Stimulated activated CD4-positive, alpha-beta T cell treated with anti-CD3 and anti-CD28 coated beads, Interleukin-15, amount 100 ng/mL, for 24 hours (primary cell): ENCODE data around the gene SYPL1.

Experiments
- DNase-seq: peaks from one replicate; pipeline ENCODE4 v3.0.0-alpha.2; 2020

The SYPL1 gene

DNA sequence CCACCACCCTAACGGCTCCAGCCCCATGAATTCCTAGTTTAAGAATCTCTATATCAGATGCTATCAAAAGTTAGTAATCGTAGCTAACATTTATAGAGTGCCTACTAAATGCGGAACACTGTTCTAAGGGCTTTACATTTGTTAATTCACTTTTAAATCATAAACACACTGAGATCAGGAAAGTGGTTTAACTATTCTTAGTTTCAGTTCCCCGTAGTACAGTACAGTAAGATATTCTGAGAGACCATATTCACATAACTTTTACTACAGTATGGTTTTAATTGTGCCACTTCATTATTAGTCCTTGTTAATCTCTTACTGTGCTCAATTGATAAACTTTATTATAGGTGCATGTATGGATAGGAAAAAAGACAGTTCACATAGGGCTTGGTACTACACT lies 22.5 kb downstream of the SYPL1 start:
- DNase-seq, result no peak

DNA sequence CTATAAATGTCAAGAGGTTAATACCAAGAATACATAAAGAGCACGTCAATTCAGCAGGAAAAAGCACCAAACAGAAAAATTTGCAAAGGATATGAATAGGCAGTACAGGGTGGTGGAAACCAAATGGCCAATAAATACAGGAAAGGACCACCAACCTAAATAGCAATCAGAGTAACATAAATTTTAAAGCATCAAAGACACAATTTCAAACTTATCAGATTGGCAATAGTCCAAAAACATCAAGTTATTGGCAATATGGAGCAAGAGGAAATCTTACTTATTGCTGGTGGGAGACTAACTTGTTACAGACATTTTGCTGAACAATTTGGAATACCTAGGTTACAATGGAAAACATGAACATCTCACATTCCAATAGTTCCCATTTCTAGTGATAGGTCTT lies 24.1 kb downstream of the SYPL1 start:
- DNase-seq, result no peak

DNA sequence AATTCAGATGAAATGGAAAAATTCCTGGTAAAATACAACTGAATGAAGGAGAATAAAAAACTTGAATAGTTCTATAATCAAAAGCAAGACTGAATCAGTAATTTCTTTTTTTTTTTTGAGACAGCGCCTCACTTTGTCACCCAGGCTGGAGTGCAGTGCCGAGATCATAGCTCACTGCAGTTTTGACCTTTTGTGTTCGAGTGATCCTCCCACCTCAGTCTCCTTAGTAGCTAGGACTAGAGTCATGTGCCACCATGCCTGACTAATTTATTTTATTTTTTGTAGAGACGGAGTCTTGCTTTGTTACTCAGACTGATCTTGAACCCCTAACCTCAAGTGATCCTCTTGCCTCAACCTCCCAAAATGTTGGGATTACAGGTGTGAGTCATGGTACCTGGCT lies 26.1 kb downstream of the SYPL1 start:
- DNase-seq, result no peak

DNA sequence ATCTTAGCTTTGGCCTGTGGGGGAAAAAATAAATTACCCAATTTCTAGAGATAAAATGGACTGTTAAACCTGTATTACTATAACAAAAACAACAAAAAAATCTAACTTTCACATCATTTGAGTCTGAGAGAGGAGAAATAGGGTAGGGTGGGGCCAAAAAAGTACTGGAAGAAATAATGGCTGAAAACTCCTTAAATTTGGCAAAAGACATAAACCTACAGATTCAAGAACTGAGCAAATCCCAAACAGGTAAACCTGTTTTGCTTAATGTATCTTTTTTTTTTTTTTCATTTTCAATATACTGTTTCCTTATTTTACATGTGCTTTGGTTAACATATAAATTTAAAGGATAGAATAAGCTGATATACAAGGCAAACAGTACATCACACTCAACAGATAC lies 27.1 kb downstream of the SYPL1 start:
- no peak for DNase-seq

DNA sequence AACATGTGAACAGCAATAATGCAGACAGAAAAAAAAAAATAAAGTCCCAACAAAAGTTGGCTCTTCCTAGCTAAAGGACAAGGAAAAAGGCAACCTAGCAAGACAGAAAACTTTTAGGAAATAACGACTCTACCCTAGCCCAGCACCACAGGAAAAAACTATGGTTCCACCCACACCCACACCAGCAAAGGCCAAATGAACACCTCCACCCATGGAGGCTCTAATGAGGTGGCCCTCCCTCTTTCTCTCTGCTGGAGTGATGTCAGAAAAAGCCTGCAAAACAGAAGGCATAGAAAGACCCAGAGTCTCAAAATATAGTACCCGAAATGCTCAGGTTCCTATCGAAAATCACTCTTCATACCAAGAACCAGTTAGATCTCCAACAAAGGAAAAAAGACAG lies 28.4 kb downstream of the SYPL1 start:
- DNase-seq, result no peak

DNA sequence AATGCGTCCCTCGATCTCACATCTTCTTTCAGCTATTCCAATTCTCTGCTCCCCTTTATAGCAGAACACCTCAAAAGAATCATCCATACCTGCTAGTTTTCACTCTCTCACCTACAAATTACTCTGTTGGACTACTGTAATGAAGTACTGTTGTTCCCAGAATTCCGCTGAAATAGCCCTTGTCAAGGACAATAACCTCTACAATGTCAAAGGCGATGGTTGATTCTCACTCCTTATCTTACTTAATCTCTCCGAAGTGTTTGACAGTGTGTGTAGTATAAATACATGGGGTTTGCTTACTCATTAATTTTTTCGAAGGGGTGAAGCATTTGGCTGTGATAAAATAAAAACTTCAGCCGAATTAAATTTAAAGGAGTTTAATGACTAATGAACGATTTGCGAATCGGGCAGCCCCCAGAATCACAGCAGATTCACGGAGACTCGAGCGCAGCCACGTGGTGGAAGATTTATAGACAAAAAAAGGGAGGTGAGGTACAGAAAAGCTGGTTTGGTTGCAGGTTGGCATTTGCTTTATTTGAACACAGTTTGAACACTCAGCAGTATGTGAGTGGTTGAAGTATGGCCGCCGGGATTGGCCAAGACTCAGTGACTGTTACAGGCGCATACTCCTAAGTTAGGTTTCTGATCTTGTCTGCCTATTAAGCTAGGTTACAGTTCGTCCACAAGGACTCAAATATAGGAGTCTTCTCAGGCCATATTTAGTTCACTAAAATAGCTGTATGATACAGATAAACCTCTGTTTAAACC lies 29.8 kb downstream of the SYPL1 start:
- no peak for DNase-seq

DNA sequence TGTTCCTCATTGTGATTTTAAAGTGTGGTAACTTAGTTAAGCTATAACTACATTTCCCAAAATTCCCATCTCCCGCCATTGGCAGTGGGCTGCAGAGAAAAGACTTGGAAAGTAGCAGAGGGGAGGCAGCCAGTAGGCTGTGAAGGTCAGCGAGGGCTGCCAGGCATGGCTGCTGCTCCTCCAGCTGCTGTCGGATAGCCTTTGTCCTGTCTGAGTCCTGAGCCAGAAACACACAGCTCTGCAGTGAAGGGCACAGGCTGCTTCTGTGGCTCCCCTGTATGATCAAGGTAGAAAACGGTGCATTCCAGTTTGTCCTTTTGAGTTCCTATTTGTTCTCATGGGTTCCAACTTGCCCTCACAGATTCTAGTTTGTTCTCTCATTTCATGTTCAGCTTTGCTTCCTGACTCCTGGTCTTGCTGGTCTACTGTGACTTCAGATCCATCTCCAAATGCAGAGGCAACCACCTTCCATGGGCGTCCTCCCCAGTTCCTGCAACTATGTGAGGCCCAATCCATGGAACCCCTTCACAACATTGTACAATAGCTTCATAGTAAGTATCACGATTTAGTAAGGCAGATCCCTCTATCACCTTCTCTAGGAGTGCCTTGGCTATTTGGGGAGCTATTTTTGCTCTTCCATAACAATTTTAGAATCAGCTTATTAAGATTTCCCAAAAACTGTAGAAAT lies 31.7 kb downstream of the SYPL1 start:
- DNase-seq, result no peak

DNA sequence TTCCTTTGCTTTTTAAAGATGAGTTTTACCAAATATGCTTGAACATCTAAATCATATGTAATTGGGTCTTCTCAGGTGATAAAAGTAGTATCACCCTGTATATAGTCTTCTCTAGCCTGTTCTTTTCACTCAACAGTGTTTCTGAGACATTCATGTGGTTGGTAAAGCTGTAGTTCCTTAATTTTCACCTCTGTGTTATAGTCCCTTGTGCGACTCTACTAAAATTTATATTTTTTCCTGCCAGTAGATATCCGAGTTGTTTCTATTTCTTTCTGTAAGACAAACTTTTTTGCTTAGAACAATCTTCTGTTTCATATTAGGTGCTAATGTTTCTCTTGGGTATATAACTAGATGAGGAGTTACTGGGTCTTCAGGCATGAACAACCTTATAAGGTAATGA lies 35.6 kb downstream of the SYPL1 start:
- DNase-seq, result no peak

DNA sequence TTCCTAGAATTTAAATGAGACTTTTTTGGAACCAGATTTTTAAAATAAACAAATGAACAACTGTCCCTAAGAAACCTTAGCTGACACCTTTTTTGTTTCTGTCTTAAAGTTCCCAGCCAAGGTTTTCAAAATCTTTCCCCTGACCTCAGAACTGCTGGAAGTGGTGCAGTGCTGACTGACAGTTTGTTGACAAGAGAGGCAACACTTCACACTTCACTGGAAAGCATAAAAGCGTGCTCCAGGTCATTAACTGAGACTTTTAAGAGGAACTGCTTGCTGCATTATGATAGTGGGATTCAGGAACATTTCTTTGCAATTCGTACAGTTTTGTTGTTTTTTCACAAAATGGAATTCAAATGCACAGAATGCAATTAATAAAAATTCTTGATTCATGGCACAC lies 36.2 kb downstream of the SYPL1 start:
- no peak for DNase-seq

DNA sequence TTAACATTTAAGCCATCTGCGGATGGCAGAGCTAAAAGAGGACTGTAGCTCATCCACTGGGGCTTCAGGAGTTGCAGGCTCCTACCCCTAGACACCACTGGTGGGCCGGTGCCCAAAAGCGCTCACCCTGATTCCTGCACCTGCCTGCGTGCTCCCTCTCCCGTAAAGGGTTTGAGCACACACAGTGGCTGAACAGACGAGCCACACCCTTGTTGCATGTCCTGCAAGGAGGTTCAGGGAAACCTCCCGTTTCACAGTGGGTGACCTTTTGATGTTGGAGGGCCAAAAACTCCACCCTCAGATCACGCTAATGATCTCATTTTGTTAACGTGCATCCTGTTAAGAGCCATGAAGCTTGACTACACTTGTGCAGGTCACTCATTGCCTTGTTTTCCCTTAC lies 37.9 kb downstream of the SYPL1 start:
- no peak for DNase-seq

DNA sequence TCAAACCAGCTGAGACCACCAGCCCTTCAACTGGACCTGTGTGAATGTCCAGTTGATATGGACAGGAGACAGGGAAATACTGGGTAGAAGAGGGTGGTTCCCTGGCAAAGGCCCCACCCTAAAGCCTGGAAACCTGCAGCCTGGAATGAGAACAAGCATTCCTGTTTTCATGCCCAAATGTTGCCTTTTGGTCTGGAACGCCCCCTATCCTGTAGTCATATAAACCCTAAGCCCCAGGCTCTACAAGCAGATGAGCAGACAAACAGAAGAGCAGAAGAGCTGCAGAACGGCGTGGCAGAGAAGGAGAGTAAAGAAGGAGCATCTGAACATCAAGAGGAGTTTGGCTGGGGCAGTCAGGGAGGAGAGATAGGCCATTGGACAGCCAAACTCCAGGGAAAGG lies 38.4 kb downstream of the SYPL1 start:
- no peak for DNase-seq

DNA sequence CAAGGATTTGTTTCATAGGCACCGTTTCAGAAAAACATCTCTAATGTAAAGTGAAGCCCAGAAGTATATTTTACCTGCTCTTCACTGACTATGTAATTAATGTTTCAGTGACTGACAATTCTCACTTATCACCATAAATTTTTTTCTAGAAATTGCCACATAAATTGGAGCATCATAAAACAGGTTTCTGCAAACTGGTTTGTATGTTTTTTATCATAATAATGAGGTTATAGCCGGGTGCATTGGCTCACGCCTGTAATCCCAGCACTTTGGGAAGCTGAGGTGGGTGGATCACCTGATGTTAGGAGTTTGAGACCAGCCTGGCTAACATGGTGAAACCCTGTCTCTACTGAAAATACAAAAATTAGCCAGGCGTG lies 39.4 kb downstream of the SYPL1 start:
- DNase-seq, result no peak

DNA sequence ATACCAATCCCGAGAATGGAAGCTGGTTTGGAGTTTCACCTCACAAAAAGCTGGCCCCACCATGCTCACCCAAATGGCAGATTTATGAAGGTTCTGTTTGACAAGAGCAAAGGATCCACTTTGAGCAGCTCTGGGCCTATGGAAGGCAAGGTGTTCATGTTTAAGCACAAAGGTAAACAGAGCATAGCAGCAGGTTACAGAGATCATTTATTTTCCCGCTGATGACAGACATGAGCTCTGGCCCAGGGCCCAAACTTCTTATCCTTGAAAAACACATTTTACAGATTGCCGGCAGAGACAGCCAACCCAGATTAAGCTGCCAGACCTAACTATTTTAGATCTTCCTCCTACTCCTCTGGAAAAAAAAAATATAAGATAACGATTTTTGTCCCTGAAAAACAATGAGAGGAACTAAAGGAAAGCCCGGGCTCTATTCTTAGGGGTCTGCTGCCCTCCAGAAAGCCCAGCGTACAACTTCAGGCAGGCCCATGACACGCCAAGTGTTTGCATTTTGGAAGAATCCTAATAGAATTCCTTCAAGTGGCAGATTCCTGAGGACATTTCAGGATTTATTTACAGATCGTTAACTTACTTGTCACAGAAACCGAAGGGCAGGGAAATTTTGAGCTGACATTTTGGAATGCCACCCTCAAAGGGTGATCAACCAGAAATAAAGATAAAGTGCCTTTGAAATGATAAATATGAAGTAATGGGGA lies 40.0 kb downstream of the SYPL1 start:
- no peak for DNase-seq

DNA sequence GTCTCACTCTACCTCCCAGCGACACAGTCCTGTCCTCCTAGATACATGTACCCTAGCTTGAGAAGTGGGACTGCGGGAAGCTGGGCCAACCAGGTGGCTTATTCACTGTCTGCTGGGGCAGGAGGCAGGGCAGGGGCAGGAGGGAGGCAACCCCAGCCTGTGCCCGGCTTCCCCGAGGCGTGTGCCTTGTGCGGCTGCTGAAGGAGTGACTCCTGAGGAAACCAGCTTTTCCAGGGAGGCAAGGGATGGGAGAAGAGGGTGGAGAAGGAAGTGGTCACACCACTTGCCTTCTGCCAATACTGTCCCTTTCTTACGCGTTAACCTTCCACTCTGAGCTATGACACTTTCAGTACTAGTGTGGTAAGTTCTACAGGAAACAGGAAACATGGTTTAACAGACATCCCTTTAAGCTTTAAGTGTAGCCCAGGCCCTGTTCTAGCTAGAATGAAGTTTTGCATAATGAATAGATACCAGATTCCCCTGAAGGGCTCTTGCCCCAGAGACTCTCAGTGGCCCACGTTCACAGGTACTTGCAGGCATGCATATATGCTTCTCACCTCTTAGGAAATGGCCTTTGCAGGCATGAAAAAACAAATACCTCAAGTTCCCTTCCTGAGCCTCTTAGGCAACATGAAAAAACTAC lies 40.6 kb downstream of the SYPL1 start:
- peak; percentile 50 for DNase-seq

DNA sequence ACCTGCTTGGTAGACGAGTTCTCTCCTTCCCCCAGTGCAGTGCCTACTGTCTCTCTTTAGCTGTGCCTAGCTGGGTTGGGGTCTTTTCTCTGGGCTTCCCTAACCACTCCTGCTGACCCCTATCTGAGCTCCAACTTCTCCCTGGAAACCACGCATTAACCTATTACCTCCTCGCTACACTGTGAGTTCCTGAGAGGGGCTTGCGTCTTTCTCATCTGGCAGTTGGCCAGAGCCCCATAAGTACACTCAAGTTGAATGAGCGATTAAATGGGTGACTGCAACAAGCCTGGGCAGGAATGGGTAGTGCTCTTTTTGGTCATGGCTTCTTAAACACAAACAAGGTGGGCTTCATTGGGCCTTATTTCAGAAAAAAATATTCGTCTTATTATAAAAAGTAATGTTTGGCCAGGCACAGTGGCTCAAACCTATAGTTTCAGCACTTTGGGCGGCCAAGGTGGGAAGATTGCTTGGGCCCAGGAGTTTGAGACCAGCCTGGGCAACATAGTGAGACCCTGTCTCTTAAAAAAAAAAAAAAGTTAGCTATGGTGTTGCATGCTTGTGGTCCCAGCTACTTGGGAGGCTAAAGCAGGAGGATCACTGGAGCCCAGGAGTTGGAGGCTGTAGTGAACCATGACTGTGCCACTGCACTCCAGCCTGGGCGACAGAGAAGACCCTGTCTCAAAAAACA lies 41.4 kb downstream of the SYPL1 start:
- DNase-seq, result no peak

DNA sequence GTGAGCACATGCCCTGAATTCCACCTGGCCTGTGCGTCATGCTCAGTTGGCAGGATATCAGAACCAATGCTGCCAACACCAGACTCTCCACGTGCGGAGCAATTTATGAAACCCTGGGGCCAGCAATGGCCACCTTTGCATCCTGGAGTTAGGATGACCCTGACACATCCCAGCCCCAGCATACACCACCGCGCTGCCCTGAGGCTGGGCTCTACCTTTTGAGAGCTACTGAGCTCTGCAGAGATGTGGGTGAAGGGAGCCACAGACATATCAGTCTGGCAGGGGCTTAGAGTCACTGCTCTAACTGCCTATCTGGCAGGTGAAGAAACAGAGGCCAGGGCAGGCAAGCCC lies 41.9 kb downstream of the SYPL1 start:
- DNase-seq, result no peak

DNA sequence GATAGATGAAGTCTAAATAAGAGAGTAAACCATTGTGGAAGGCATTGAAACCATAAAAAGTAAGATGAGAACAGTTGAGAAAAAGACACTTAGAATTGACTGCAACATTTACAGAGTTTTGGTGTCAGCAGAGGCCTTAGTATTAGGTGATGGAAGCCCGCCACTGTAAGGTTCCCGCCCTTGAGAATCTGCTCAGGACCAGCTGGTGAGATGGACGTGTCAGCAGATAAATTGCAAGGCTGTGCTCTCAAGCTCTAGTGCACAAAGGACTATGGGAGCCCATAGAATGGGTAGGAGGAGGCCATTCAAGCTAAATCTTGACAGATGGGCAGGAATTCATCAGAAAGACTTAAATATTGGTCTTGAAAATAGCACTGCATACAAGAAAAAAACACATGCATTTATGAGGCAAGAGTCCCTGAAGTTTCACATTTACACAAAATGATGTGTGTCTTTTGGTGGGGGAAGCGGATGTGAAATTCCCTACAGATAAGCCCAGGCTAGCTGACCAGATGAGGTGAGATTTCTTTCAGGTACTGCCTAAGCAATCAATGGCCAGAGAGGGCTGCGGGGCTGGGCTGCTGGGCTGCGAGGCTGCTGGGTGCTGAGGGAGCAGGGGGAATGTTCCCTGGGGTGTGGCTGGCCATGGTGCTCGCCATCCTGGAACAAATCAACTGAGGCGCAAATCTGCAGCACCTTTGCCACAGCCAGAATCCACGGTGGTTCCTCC lies 42.5 kb downstream of the SYPL1 start:
- DNase-seq, result no peak

DNA sequence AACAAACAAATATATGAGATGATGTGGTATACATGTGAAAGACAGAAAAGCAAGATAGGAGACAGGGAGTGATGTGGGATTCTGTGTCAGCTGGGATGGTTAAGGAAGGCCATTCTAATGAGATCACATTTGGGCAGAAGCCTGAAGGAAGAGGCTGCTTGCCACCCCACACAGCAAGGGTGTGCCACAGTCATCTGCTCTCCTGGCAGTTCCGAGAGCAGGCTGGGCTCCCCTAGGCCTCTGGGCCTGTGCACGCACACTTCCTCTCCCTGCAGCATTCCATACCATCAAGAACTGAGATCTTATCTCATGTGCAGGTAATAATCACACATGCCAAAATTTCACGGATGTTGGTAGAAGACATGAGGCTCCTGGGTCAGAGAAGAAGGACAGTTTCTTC lies 43.1 kb downstream of the SYPL1 start:
- DNase-seq, result no peak

DNA sequence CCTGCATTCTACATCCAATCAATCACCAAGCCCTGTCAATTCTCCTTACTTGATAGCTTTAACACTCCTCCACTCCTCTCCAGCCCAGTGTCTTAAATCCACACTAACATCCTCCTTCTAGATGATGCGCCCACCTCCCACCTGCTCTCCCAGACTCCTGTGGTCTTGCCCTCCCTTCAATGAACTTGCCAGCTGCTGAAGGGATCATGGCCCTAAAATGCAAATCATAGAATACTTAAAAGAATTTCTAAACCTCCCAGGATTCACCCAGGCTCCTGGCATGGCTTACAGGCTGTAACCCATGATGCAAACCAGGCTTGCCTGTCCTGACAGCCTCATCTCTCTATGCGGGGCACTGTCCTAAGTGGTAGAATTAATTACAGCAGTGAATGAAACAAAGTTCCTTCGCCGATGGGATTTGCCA lies 43.6 kb downstream of the SYPL1 start:
- DNase-seq, result no peak

DNA sequence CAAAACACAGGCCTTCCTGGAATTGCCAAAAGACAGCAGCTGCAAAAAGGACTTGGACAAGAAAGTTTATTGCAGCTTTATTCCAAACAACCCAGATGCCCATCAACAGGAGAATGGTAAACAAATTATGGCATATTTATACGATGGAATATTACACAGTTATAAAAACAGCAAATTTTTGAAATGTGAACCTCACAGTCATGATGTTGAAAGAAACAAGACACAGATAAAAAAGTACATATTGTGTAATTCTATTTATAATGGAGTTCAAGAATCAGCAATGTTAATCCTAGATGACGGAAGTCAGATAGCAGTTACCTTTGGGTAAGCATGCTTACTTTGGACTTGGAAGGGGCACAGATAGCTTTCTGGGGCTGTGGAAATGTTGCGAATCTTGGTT lies 44.4 kb downstream of the SYPL1 start:
- no peak for DNase-seq

DNA sequence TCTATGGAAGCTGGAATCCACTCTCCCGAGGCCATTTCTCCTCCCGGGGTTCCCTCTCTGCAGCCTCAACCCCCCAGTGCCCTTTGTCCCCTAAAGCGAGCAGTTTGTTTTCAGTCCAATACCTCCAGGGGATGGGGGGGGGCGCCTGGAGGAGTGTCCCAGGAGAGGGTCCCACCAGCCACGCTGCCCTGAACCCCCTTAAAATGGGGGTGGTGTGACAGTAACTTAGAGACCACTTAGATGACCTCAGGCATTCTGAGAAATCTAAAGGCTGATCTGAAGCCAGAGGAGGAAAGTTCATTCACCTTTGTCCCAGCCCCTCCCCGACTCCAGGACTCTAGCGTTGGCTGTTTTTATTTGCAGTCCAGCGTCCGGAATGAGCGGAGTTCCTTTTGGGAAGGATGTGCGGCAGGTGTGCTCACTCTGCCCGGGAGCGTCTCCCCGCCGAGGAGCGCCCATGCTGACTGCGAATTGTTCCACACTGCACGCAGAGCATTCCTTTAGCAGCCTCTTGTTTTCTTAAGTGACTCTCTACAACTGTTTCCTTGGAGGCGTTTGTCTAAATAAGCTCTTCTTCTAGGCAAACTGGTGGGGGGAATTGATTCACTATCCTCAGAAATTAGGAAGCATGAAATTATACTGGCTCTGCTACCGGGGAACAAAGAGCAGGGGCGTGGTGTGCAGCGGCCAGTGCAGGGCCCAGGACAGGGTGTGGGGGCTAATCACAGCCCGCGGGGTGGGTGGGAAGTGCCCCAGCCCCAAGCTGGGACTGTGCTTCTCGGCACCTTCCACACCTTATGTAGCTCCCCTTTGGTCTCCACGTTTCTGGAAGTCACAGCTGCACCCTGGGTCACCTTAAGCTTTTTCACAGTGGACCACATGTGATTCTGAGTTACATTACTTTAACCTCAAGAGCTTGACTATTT lies 46.3 kb downstream of the SYPL1 start:
- no peak for DNase-seq
